ENCODE measurements around the gene RHOB. TPM values are rescaled to one million over a fixed set of nuclear protein-coding genes. Genes with fewer than 3 reads are reported as not detected.

The RHOB gene
- total RNA-seq, 2 donors from 2014 or later: 376 to 784 TPM

GRCh38 chr2:20487392-20488174 lies 40.7 kb downstream of the RHOB start:
- DNase-seq (no peak), ATAC-seq (no peak)
- H3K4me1 ChIP-seq: peaks cover 6% of the 10 kb centered on the region
- TF ChIP-seq CTCF (IDR thresholded peaks at IDR 0.05): no peak
- intact Hi-C loops (cut with DNase I): no loop called here
- 78 to 84% methylated on average over 5 to 9 of the region's 9 CpGs for WGBS, 2 donors
- H3K4me3 ChIP-seq: no peak overlapping the region
- H3K27me3 ChIP-seq: no peaks in the 10 kb centered on the region
- H3K27ac ChIP-seq: no peak overlapping the region
- H3K9me3 ChIP-seq: no peaks in the 10 kb centered on the region
- no peaks in the 10 kb centered on the region for H3K36me3 ChIP-seq (replicated peaks in 1 of 2; ENCODE audit: insufficient read depth in 1 of 2, low read depth in 2 of 2)

GRCh38 chr2:20488201-20488641 lies 41.3 kb downstream of the RHOB start:
- DNase-seq: no peak
- Histone ChIP-seq H3K4me3 (no peak overlapping the region), H3K27me3 (no peaks in the 10 kb centered on the region), H3K9me3 (no peaks in the 10 kb centered on the region), H3K36me3 (replicated peaks in 1 of 2; ENCODE audit: insufficient read depth in 1 of 2, low read depth in 2 of 2) (no peaks in the 10 kb centered on the region), H3K4me1 (peaks cover 6% of the 10 kb centered on the region), H3K27ac (no peak overlapping the region)
- TF ChIP-seq CTCF (IDR thresholded peaks at IDR 0.05): no peak
- no peak for TF ChIP-seq POLR2A (IDR thresholded peaks at IDR 0.05)
- ATAC-seq: no peak
- WGBS, 2 donors: 72 to 88% methylated on average over 8 to 9 of the region's 9 CpGs
- intact Hi-C loops (cut with DNase I): no loop called here

GRCh38 chr2:20488782-20489181 lies 41.9 kb downstream of the RHOB start:
- TF ChIP-seq CTCF (IDR thresholded peaks at IDR 0.05) (no peak), POLR2A (IDR thresholded peaks at IDR 0.05) (no peak)
- Histone ChIP-seq H3K36me3 (replicated peaks in 1 of 2; ENCODE audit: insufficient read depth in 1 of 2, low read depth in 2 of 2) (no peaks in the 10 kb centered on the region), H3K4me3 (no peak overlapping the region), H3K27ac (no peak overlapping the region), H3K9me3 (no peaks in the 10 kb centered on the region), H3K27me3 (no peaks in the 10 kb centered on the region), H3K4me1 (peaks cover 6% of the 10 kb centered on the region)
- no peak for DNase-seq
- intact Hi-C loops (cut with DNase I): no loop called here
- no peak for ATAC-seq
- 52 to 58% methylated on average over 4 to 5 of the region's 5 CpGs for WGBS, 2 donors

- Histone ChIP-seq H3K27ac (peak overlapping the region in 1 of 4 donors; percentile 24), H3K27me3 (no peaks in the 10 kb centered on the region), H3K9me3 (no peaks in the 10 kb centered on the region), H3K4me3 (no peak overlapping the region), H3K4me1 (peaks cover 6% of the 10 kb centered on the region), H3K36me3 (replicated peaks in 1 of 2; ENCODE audit: insufficient read depth in 1 of 2, low read depth in 2 of 2) (no peaks in the 10 kb centered on the region)
- TF ChIP-seq POLR2A (IDR thresholded peaks at IDR 0.05): no peak
- no peak for TF ChIP-seq CTCF (IDR thresholded peaks at IDR 0.05)
- WGBS, 2 donors: 72 to 78% methylated on average over 6 to 14 of the region's 14 CpGs
- DNase-seq (peak; percentile 33 to 54 (median 43)), ATAC-seq (peak; percentile 84)
- intact Hi-C loops (cut with DNase I): no loop called here
These were observed 43.7 kb downstream of the RHOB start for GRCh38 chr2:20490300-20491181.

All from body of pancreas (tissue), 4 donors.